HEK293T (cell line): ENCODE results near the gene CREBZF.

Experiments used
- FOXM1 ChIP-seq: fragments of 450-650 bp; IDR thresholded peaks from 2 replicates; pipeline ENCODE4 v1.6.1; 2017; ENCODE audit warnings: mild to moderate bottlenecking, borderline replicate concordance
- LEF1 ChIP-seq: fragments of 450-650 bp; IDR thresholded peaks from 2 replicates; pipeline ENCODE4 v1.6.1; 2017; ENCODE audit warnings: mild to moderate bottlenecking, borderline replicate concordance
- SP1 ChIP-seq: fragments of 450-650 bp; IDR thresholded peaks from 2 replicates; pipeline ENCODE4 v1.6.1; 2017

DNA sequence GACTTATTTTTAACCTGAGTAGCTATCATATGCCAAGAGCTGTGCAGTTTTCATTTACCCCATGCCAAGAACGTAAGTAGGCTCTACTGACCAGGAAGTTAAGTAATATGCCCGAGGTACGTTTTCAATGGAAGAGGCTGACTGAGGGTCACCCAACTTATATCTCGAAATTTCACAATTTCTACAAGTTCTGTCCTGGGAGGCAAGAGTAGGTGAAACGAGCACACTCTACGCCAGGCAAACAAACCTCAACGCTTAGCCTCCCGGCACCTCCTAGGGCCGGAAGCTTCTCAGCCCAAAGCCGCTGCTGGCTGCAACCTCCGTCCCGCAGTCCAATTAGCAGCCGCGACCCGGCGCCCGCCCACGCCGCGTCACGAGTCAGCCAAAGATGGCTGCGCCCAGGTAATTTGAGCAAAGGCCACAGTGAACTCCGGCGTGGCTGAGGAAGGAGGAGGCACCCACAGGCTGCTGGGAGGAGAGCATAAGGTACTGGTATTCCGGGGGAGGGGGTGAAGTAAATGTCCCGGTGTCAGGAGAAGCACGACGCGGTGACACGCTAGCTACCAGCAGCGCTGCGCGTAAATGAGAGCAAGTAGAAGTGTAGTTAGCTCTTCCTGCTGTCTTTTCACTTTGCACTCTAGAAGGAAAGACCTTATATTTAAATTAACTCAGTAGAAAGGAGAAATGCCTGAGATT lies 17.2 kb downstream of the CREBZF start, which contains the start of gene TMEM126A:
- TF ChIP-seq SP1: no peak
- no peak for TF ChIP-seq FOXM1
- TF ChIP-seq LEF1: no peak
